ENCODE data around the gene TMEM11.
A peak's percentile ranks its signal among the peaks of the same experiment; 100 is the strongest.

Gene TMEM11

GRCh38 chr17:21214015-21214776 is at the start of gene TMEM11:
Gene TMEM11, minus strand, starts transcription at chr17:21214161. Its CDS starts 9 bp downstream, at chr17:21214152.
- peak; percentile 96 for DNase-seq (ENCODE audit: low read depth)
- H3K4me3 ChIP-seq (replicated peaks; ENCODE audit: low read depth, low read length): peak within 1 kb of the TSS; percentile 95
- TF ChIP-seq CTCF (IDR thresholded peaks at IDR 0.05; ENCODE audit: low read length, missing control alignments): no peak

- H3K4me3 ChIP-seq (replicated peaks; ENCODE audit: low read depth, low read length): no peak overlapping the region
- peak; percentile 49 for DNase-seq (ENCODE audit: low read depth)
- TF ChIP-seq CTCF (IDR thresholded peaks at IDR 0.05; ENCODE audit: low read length, missing control alignments): no peak
These were observed 49.4 kb upstream of the TMEM11 start for GRCh38 chr17:21263376-21263775.

GRCh38 chr17:21262259-21262993 is 48.5 kb upstream of the TMEM11 start:
- no peak for DNase-seq (ENCODE audit: low read depth)
- no peak overlapping the region for H3K4me3 ChIP-seq (replicated peaks; ENCODE audit: low read depth, low read length)
- no peak for TF ChIP-seq CTCF (IDR thresholded peaks at IDR 0.05; ENCODE audit: low read length, missing control alignments)

- no peak for DNase-seq (ENCODE audit: low read depth)
- TF ChIP-seq CTCF (IDR thresholded peaks at IDR 0.05; ENCODE audit: low read length, missing control alignments): no peak
These were observed 44.6 kb upstream of the TMEM11 start for GRCh38 chr17:21258593-21258992.

GRCh38 chr17:21253646-21254441 is 39.9 kb upstream of the TMEM11 start:
- H3K4me3 ChIP-seq (replicated peaks; ENCODE audit: low read depth, low read length): peak overlapping the region; percentile 59
- TF ChIP-seq CTCF (IDR thresholded peaks at IDR 0.05; ENCODE audit: low read length, missing control alignments): no peak
- no peak for DNase-seq (ENCODE audit: low read depth)

More at GRCh38 chr17:21258593-21258992, 44.6 kb upstream of the TMEM11 start:
- no peak overlapping the region for H3K4me3 ChIP-seq (replicated peaks; ENCODE audit: low read depth, low read length)

- H3K4me3 ChIP-seq (replicated peaks; ENCODE audit: low read depth, low read length): peak within 1 kb of the TSS; percentile 59
- no peak for TF ChIP-seq CTCF (IDR thresholded peaks at IDR 0.05; ENCODE audit: low read length, missing control alignments)
These were observed 39.1 kb upstream of the TMEM11 start, which contains the start of gene NATD1 for GRCh38 chr17:21252796-21253645. Gene NATD1, minus strand, starts transcription at chr17:21253410. Its CDS starts 146 bp downstream, at chr17:21253264.

More at GRCh38 chr17:21252796-21253645, 39.1 kb upstream of the TMEM11 start, which contains the start of gene NATD1:
- peak; percentile 86 for DNase-seq (ENCODE audit: low read depth)

All from fibroblast of pulmonary artery (primary cell).